Gastrocnemius medialis (tissue), 4 donors: ENCODE measurements around the gene IFT52.
"Not testable (repeated sequence)": the region's sequence is repeated elsewhere in the genome, so short reads cannot be mapped to it uniquely, and the experiment has no call there.

Experiments used
- POLR2A ChIP-seq, 2 donors: fragments of 450-650 bp; IDR thresholded peaks; one replicate each; pipeline ENCODE4 v1.6.1; 2017; ENCODE audit warnings: antibody characterized with exemption in 2 of 2, mild to moderate bottlenecking in 2 of 2, moderate library complexity in 2 of 2
- TF ChIP-seq, protein P1 (sequence below), 5 experiments: fragments of 450-650 bp in 3 of 5; fragments of 200-600 bp in 2 of 5; sonication (generic) in 2 of 5; IDR thresholded peaks in 4 of 5; conservative IDR thresholded peaks in 1 of 5; 1 replicate in 4 of 5; 2 replicates in 1 of 5; pipeline ENCODE4 v1.5.1; 2016 to 2019; ENCODE audit warnings: antibody characterized with exemption in 5 of 5, mild to moderate bottlenecking in 3 of 5, moderate library complexity in 3 of 5

DNA sequence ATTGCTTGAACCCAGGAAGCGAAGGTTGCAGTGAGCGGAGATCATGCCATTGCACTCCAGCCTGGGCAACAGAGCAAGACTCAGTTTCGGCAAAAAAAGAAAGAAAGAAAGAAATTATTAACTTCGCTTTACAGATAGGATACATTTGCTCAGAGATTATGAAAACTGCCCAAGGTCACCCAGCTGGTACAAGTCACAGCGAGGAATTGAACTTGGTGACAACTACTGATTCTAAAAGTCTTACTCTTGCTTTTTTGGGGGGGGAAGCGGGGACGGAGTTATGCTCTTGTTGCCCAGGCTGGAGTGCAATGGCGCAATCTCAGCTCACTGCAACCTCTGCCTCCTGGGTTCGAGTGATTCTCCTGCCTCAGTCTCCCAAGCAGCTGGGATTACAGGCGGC lies 2.2 kb upstream of the IFT52 start:
- TF ChIP-seq, protein P1, sequence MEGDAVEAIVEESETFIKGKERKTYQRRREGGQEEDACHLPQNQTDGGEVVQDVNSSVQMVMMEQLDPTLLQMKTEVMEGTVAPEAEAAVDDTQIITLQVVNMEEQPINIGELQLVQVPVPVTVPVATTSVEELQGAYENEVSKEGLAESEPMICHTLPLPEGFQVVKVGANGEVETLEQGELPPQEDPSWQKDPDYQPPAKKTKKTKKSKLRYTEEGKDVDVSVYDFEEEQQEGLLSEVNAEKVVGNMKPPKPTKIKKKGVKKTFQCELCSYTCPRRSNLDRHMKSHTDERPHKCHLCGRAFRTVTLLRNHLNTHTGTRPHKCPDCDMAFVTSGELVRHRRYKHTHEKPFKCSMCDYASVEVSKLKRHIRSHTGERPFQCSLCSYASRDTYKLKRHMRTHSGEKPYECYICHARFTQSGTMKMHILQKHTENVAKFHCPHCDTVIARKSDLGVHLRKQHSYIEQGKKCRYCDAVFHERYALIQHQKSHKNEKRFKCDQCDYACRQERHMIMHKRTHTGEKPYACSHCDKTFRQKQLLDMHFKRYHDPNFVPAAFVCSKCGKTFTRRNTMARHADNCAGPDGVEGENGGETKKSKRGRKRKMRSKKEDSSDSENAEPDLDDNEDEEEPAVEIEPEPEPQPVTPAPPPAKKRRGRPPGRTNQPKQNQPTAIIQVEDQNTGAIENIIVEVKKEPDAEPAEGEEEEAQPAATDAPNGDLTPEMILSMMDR (IDR thresholded peaks at IDR 0.05 in 4 of 5, conservative IDR thresholded peaks at IDR 0.05 in 1 of 5): not testable (repeated sequence)
- not testable (repeated sequence) for TF ChIP-seq POLR2A (IDR thresholded peaks at IDR 0.05)
